Activated naive CD8-positive, alpha-beta T cell treated with anti-CD3 and anti-CD28 coated beads, Interleukin-2, amount 10 ng/mL, durations not matched to agents 7 days and 5 days (primary cell): Measurements from ENCODE around the gene PFKL. TPM values are rescaled to one million over a fixed set of nuclear protein-coding genes. Genes with fewer than 3 reads are reported as not detected.

Experiments used
- ATAC-seq: fragments of 150-1000 bp; cut with Tn5 transposase; one replicate; pipeline ENCODE4 v1.10.0; 2021; ENCODE audit warnings: low read depth, moderate library complexity
- POLR2A ChIA-PET: fragments of 350-600 bp; sonication (Branson Sonifier 250); formaldehyde crosslinking; loops from one replicate; lab custom pipeline; 2021; ENCODE audit warnings: antibody characterized with exemption; lab: Charles Lee
- DNase-seq: peaks from one replicate; pipeline ENCODE4 v3.0.0; 2021
- H3K27ac Mint-ChIP-seq: one replicate; pipeline ENCODE4 v1.8.0; 2022; ENCODE audit warnings: mild to moderate bottlenecking, mixed read lengths
- H3K27me3 Mint-ChIP-seq: one replicate; pipeline ENCODE4 v1.8.0; 2022; ENCODE audit warnings: mild to moderate bottlenecking, moderate library complexity, mixed read lengths
- H3K36me3 Mint-ChIP-seq: one replicate; pipeline ENCODE4 v1.8.0; 2021; ENCODE audit warnings: mild to moderate bottlenecking, mixed read lengths
- H3K4me1 Mint-ChIP-seq: one replicate; pipeline ENCODE4 v1.8.0; 2021; ENCODE audit warnings: mixed read lengths
- H3K4me3 Mint-ChIP-seq: one replicate; pipeline ENCODE4 v1.8.0; 2022; ENCODE audit warnings: mild to moderate bottlenecking, moderate library complexity, mixed read lengths
- H3K9me3 Mint-ChIP-seq: one replicate; pipeline ENCODE4 v1.8.0; 2021; ENCODE audit warnings: mixed read lengths
- total RNA-seq, 2 experiments: library from RNA; stranded (reverse); gene quantifications; one replicate each; pipeline ENCODE4 v1.2.3, GENCODE V29; 2021

PFKL gene
- total RNA-seq, 2 experiments from 2014 or later: 183 to 193 TPM

DNA sequence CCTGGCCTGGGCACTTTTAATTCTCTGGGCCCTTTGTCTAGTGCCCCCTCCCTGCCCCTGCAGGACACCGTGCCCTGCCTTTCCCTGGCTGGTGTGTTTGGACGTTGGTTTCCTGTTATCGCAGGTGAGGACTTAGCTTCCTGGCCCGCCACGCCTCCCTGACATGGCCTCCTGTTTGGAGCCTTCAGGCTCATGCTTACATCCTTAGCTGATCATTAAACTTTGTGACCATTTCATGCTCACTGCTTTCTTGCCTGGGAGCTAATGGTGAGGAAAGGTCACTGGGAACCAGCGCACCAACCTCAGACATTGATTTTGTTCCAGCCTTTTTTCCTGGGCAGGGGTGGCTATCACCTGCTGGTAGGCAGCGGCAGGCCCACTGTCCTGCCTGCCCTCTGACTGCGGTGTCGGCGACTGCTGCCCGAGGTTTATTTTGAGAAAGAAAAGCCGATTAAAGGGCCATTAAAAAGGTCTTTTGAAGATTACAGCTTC lies 3.7 kb downstream of the PFKL start:
- POLR2A ChIA-PET: interaction anchor here (1.3 kb wide), 1 partner anchor 36 kb away, joined by 5 read pairs; the partner anchor contains the start of gene CFAP410
- DNase-seq: no peak
- Mint-ChIP-seq H3K36me3 (peaks cover 7% of the 10 kb centered on the region), H3K27ac (peak overlapping the region; percentile 80), H3K4me1 (peaks cover 24% of the 10 kb centered on the region), H3K4me3 (peak overlapping the region; percentile 62), H3K9me3 (no peaks in the 10 kb centered on the region), H3K27me3 (peaks cover 2% of the 10 kb centered on the region)
- ATAC-seq: no peak

DNA sequence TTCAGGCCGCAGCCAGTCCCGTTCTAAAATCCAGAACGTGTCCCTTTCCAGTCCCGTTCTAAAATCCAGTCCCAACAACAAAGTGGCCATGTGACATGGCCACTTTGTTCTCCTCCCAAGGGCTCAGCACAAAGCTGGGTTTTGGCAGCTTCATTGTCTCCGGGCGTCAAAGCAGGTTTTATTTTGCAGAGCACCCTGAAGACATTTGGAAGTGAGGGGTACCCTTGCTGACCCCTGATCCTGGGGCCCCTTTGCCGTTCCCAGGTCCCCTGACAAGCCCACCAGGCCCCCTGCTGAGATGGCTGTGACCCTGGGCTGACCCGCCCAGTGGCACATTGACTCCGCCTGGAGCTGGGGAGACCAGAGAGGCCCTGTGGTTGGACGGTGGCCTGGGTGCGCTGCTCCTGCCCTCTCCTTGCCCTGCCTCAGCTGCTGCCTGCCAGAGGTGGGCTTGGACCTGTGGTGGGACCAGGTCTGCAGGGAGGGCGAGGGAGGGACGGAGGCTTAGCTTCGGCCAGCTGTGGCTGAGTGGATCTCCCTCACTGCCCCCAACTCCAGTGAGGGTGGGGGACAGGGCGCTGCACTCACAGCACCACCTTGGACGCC lies 4.3 kb downstream of the PFKL start:
- H3K4me3 Mint-ChIP-seq: no peak overlapping the region
- H3K27me3 Mint-ChIP-seq: no peaks in the 10 kb centered on the region
- ATAC-seq (no peak), DNase-seq (no peak)
- peaks cover 7% of the 10 kb centered on the region for H3K36me3 Mint-ChIP-seq
- peaks cover 22% of the 10 kb centered on the region for H3K4me1 Mint-ChIP-seq
- POLR2A ChIA-PET: interaction anchor here (1.3 kb wide), 1 partner anchor 35 kb away, joined by 5 read pairs; the partner anchor contains the start of gene CFAP410
- no peak overlapping the region for H3K27ac Mint-ChIP-seq
- H3K9me3 Mint-ChIP-seq: no peaks in the 10 kb centered on the region

DNA sequence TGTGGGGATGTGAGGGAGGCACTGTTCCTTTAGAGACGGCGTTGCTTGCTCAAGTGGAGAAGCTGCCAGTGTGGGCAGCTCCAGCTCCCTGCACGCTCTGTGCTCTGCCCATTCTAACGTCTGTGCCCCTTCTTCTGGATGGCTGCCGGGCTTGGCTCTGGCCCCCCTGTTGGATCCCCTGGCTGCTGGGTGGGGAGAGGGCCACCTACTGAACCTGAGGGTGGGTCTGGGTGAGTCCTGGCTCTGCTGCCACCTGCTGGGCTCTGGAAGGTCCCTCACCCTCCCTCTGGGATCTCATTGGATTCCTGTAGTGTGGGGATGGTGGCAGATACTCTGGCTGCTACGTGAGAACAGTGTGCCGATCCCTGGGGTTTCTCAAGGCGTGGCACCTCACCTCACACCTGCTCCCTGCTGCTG lies 5.0 kb downstream of the PFKL start:
- no peak for DNase-seq
- no peaks in the 10 kb centered on the region for H3K27me3 Mint-ChIP-seq
- ATAC-seq: no peak
- H3K9me3 Mint-ChIP-seq: no peaks in the 10 kb centered on the region
- H3K27ac Mint-ChIP-seq: peak overlapping the region; percentile 38
- H3K4me3 Mint-ChIP-seq: no peak overlapping the region
- POLR2A ChIA-PET: no interaction called here
- H3K36me3 Mint-ChIP-seq: peaks cover 7% of the 10 kb centered on the region
- peaks cover 20% of the 10 kb centered on the region for H3K4me1 Mint-ChIP-seq

DNA sequence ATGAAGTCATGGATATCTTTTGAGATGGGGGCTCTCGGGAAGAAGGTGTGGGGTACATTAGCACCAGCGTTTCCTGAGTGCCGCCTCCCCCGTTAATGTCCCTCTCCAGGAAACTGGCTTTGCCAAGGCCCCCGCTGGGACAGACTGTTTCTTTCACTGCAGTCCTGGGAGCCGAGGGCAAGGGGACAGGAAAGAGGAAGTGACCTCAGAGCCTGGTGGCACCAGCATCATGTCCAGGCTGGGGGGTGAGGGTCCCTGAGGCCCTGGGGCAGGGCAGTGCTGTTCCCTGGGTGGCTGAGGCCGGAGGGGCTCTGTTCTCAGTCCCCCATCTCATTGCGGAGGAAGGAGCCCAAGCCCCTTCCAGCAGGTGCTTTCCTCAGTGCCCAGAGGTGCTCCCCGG lies 5.8 kb downstream of the PFKL start:
- POLR2A ChIA-PET: no interaction called here
- Mint-ChIP-seq H3K27me3 (no peaks in the 10 kb centered on the region), H3K9me3 (no peaks in the 10 kb centered on the region), H3K4me3 (no peak overlapping the region), H3K36me3 (peaks cover 7% of the 10 kb centered on the region), H3K27ac (no peak overlapping the region), H3K4me1 (peaks cover 20% of the 10 kb centered on the region)
- DNase-seq (no peak), ATAC-seq (no peak)

DNA sequence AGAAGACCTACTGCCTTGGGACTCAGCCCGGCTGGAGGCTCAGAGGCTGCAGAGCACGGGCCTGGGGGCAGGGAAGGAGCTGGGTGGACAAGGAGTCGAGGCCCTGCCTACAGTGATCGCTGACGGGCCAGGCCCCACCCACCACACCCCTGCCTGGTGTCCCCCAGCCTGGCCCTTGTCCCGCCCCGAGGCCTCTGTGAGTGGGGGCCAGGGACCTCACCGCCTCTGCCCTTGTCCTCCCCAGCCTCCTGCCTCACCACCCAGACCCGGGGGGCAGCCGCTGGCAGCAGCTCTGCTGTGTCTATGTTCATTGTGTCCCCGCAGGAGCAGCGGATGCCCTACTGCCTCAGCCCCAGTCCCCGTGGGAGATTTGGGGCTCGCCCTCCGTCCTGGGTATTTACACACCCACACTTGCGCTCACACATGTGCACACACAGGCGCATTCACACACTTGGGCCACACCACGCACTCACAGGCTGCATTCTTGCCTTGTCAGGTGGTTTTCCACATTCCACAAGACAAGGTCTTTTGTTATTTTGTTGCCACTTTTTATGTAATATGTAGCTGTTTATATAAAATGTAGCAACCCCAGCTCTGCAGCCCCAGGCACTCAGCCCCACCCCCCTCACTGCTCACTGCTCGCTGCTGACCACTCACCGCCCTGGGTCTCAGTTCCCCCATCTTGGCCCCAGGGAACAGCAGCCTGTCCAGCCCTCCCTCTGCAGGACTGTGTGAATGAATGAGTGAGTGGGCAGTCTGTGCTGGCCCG lies 7.3 kb downstream of the PFKL start:
- Mint-ChIP-seq H3K9me3 (no peaks in the 10 kb centered on the region), H3K27ac (no peak overlapping the region)
- DNase-seq: no peak

DNA sequence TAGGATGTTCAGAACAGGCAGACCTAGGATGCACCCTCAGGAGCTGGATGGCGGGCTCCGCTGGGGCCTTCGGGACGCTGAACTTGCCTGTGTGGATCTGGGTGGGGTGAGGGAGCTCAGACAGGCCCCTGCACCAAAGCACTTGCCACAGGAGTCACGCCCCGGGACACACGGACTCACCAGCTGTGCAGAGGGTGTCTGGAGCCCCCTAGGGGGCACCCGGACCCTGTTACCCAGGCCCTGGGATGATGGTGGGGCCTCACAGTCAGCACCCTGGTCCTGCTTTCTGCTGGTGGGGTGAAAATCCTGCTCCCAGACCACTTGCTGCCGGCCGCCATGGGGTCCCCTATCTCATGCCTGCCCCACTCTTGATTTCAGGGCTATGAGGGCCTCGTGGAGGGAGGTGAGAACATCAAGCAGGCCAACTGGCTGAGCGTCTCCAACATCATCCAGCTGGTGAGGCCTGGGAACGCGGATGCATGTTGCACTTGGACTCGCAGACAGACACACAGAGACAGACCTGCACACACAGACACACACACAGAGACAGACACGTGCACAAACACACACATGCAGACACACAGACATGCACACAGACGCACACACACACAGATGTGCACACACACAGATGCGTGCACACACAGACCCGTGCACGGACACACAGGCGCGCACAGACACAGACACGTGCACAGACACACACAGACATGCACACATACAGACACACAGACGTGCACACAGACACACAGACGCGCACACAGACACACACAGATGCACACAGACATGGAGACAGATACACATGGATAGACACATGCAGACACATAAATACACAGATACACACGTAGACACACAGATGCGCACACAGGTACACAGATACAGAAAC lies 11.0 kb downstream of the PFKL start:
- no peaks in the 10 kb centered on the region for H3K9me3 Mint-ChIP-seq
- no peak overlapping the region for H3K4me3 Mint-ChIP-seq
- H3K4me1 Mint-ChIP-seq: no peaks in the 10 kb centered on the region
- no peaks in the 10 kb centered on the region for H3K27me3 Mint-ChIP-seq
- H3K36me3 Mint-ChIP-seq: peaks cover 10% of the 10 kb centered on the region
- ATAC-seq (no peak), DNase-seq (no peak)
- POLR2A ChIA-PET: no interaction called here
- H3K27ac Mint-ChIP-seq: no peak overlapping the region

More for the DNA sequence above, 7.3 kb downstream of the PFKL start:
- Mint-ChIP-seq H3K4me3 (no peak overlapping the region), H3K36me3 (peaks cover 12% of the 10 kb centered on the region), H3K27me3 (no peaks in the 10 kb centered on the region), H3K4me1 (peaks cover 16% of the 10 kb centered on the region)
- no peak for ATAC-seq
- POLR2A ChIA-PET: no interaction called here

DNA sequence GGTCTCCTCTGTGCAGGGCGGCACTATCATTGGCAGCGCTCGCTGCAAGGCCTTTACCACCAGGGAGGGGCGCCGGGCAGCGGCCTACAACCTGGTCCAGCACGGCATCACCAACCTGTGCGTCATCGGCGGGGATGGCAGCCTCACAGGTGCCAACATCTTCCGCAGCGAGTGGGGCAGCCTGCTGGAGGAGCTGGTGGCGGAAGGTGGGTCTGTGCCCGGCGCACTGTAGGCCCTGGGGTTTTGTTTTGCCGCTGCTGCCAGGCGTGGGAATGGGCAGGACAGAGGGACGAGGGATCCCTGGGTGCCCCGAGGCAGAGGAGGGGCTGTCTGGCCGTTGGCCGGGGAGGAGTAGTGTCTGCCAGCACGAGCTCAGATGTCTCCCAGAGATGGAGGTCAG lies 12.2 kb downstream of the PFKL start:
- Mint-ChIP-seq H3K36me3 (peaks cover 10% of the 10 kb centered on the region), H3K27ac (no peak overlapping the region), H3K9me3 (no peaks in the 10 kb centered on the region), H3K27me3 (no peaks in the 10 kb centered on the region), H3K4me3 (no peak overlapping the region), H3K4me1 (no peaks in the 10 kb centered on the region)
- ATAC-seq (no peak), DNase-seq (no peak)
- POLR2A ChIA-PET: no interaction called here

DNA sequence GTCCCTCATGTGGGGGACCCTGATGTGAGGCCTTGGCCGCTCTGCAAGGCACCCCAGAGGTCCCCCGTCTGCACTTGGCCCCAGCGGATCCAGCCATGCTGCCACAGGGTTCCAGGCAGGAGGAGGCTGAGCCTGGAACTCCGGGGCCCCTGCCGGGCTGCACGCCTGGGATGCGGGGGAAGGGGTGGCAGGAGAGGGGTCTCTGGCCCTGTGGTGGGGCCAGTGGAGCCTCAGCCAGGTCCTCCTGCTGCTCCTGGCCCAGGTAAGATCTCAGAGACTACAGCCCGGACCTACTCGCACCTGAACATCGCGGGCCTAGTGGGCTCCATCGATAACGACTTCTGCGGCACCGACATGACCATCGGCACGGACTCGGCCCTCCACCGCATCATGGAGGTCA lies 12.9 kb downstream of the PFKL start:
- no peaks in the 10 kb centered on the region for H3K27me3 Mint-ChIP-seq
- no peak for DNase-seq
- H3K4me1 Mint-ChIP-seq: no peaks in the 10 kb centered on the region
- no peak overlapping the region for H3K4me3 Mint-ChIP-seq
- H3K36me3 Mint-ChIP-seq: peaks cover 10% of the 10 kb centered on the region
- ATAC-seq: no peak
- H3K9me3 Mint-ChIP-seq: no peaks in the 10 kb centered on the region
- no peak overlapping the region for H3K27ac Mint-ChIP-seq
- POLR2A ChIA-PET: no interaction called here

DNA sequence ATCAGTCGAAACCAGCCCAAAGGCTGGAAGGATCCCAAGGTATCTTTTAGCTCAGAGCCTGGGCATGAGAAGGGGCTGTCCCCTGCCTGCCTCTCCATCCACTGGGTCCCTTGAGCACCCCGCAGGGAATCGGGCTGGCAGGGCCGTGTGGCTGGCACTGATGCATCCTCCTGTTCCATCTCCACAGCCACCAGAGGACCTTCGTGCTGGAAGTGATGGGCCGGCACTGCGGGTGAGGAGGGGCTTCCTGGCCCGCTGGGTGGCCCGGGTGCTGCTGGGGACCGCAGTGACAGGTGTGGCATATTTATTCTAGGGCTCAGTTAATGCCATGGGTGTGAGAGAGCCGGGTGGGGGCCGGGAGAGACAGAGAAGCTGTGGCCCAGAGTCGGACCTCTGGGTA lies 13.6 kb downstream of the PFKL start:
- peaks cover 5% of the 10 kb centered on the region for H3K36me3 Mint-ChIP-seq
- no peak overlapping the region for H3K27ac Mint-ChIP-seq
- no peaks in the 10 kb centered on the region for H3K27me3 Mint-ChIP-seq

DNA sequence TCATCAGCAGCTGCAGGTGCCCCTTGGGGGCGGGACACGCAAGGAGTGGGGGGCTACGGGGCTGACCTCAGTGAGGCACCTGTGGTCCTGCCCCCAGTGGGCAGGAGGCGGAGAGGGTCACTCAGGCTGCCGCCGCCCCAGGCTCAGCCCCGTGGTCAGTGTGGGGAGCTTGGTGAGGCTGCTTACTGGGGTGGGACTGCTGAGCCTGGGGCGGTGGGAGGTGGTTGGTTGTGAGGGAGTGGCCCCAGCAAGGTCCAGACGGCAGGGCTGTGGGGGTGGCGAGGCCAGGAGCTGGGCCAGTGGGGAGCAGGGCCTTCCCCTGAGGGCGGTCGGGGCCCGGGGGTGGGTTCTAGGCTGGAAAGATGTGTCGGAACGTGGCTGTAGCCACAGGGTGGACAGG lies 14.3 kb downstream of the PFKL start:
- DNase-seq (no peak), ATAC-seq (no peak)
- no peaks in the 10 kb centered on the region for H3K4me1 Mint-ChIP-seq
- POLR2A ChIA-PET: no interaction called here
- no peaks in the 10 kb centered on the region for H3K27me3 Mint-ChIP-seq
- no peak overlapping the region for H3K27ac Mint-ChIP-seq
- no peak overlapping the region for H3K4me3 Mint-ChIP-seq
- no peaks in the 10 kb centered on the region for H3K9me3 Mint-ChIP-seq
- peaks cover 7% of the 10 kb centered on the region for H3K36me3 Mint-ChIP-seq

More for the DNA sequence above, 13.6 kb downstream of the PFKL start:
- H3K4me3 Mint-ChIP-seq: no peak overlapping the region
- H3K4me1 Mint-ChIP-seq: no peaks in the 10 kb centered on the region
- POLR2A ChIA-PET: no interaction called here
- ATAC-seq (no peak), DNase-seq (no peak)
- no peaks in the 10 kb centered on the region for H3K9me3 Mint-ChIP-seq

DNA sequence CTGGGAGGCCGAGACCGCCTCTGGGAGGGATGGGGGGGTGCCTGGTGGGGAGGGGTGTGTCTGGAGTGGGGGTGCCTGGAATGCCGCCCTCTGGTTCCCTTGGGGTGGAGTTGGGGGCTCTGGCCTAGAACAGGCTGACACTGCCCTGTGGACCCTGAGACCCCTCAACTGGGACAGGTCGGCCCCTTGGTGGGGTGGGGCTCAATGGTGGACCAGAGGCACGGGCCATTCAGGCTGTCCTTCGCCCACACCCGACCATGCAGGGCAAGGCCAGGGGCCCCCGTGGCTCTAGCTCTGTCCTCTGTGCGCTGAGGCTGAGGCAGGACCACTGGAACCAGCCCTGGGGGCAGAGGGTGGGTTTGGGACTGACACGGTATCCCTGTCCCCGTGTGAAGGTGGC lies 14.7 kb downstream of the PFKL start:
- H3K27me3 Mint-ChIP-seq: no peaks in the 10 kb centered on the region
- H3K27ac Mint-ChIP-seq: no peak overlapping the region
- H3K4me1 Mint-ChIP-seq: no peaks in the 10 kb centered on the region
- no peak overlapping the region for H3K4me3 Mint-ChIP-seq
- POLR2A ChIA-PET: no interaction called here
- ATAC-seq (no peak), DNase-seq (no peak)
- H3K9me3 Mint-ChIP-seq: no peaks in the 10 kb centered on the region
- peaks cover 7% of the 10 kb centered on the region for H3K36me3 Mint-ChIP-seq

DNA sequence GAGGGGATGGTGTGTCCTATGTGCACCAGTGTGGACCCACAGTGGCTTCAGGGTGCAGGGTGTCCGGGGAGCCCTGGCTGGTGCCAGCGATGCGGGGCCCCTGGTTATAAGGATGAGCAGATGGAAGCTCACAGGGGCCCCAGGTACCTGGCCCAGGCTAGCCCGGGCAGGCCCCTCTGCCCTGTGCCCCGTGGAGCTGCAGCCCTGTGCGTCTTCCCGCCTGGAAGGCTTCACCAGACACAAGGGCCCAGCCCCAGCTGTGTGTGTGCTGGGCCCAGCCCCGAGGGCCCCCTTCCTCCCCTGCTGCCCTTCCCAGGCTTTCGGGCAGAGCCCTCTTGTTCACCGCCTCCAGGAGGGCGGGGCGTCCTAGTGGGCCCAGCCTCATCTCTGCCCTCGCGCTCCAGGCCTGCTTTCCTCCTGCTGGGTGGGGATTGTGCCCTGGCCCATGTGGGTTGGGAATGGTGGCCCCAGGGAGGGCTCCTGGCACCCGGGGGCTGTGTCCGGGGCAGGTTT lies 15.9 kb downstream of the PFKL start:
- no peaks in the 10 kb centered on the region for H3K9me3 Mint-ChIP-seq
- H3K27ac Mint-ChIP-seq: no peak overlapping the region
- ATAC-seq: no peak
- peaks cover 7% of the 10 kb centered on the region for H3K36me3 Mint-ChIP-seq
- no peak for DNase-seq
- H3K27me3 Mint-ChIP-seq: no peaks in the 10 kb centered on the region
- POLR2A ChIA-PET: no interaction called here
- H3K4me1 Mint-ChIP-seq: no peaks in the 10 kb centered on the region
- no peak overlapping the region for H3K4me3 Mint-ChIP-seq

DNA sequence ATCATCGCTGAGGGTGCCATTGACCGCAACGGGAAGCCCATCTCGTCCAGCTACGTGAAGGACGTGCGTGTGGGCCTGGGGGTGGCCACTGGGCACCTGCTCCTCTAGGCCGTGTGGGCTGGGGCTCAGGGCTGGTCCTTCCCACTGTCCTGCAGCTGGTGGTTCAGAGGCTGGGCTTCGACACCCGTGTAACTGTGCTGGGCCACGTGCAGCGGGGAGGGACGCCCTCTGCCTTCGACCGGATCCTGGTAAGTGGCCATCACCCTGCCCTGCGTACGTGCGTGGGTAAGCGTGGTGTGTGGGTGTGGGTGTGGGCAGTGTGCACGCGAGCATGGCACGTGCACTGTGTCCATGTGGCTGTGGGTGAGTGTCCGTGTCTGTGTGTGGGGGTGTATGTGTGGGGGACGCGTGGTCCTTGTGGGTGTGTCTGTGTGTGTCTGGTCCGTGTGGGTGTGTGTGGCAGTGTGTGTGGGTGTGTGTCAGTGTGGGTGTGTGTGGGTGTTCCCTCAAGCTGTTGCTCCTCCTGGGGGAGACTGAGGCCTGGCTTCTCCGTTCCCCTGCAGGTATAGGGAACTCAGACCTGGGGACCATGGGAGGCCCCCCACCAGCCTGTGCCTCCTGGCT lies 16.5 kb downstream of the PFKL start:
- no peak for ATAC-seq
- Mint-ChIP-seq H3K36me3 (peaks cover 1% of the 10 kb centered on the region), H3K9me3 (no peaks in the 10 kb centered on the region), H3K27me3 (no peaks in the 10 kb centered on the region), H3K27ac (no peak overlapping the region), H3K4me3 (no peak overlapping the region), H3K4me1 (no peaks in the 10 kb centered on the region)
- no peak for DNase-seq
- POLR2A ChIA-PET: no interaction called here
